ENCODE data around the gene CHGA. TPM values are rescaled to one million over a fixed set of nuclear protein-coding genes. Genes with fewer than 3 reads are reported as not detected.

CHGA gene
- polyA plus RNA-seq, 3 donors, result not detected

GRCh38 chr14:92888896-92889295 is 34.1 kb upstream of the CHGA start:
- H3K27ac ChIP-seq (ENCODE audit: low read depth in 1 of 2, low read length in 2 of 2), result no peak overlapping the region
- H3K27me3 ChIP-seq (ENCODE audit: control insufficient read depth in 2 of 2, insufficient read depth in 2 of 2, low read length in 2 of 2), result no peaks in the 10 kb centered on the region
- Mint-ChIP-seq H3K27me3 (ENCODE audit: low read depth in 3 of 3) (peaks cover 6 to 22% (median 8%) of the 10 kb centered on the region in 3 donors), H3K4me3 (no peak overlapping the region), H3K27ac (no peak overlapping the region), H3K9me3 (peaks cover 6 to 20% (median 14%) of the 10 kb centered on the region in 7 donors), H3K4me1 (no peaks in the 10 kb centered on the region), H3K36me3 (no peaks in the 10 kb centered on the region)
- H3K36me3 ChIP-seq (replicated peaks in 1 of 2; ENCODE audit: control insufficient read depth in 1 of 2, insufficient read depth in 2 of 2, low read length in 2 of 2), result no peaks in the 10 kb centered on the region
- intact Hi-C loops (cut with micrococcal nuclease), result no loop called here
- H4K20me1 ChIP-seq (ENCODE audit: insufficient read depth, low read length), result no peaks in the 10 kb centered on the region
- peaks cover 7 to 11% of the 10 kb centered on the region in 2 donors for H3K9me3 ChIP-seq (replicated peaks in 1 of 2; ENCODE audit: control insufficient read depth in 1 of 2, insufficient read depth in 1 of 2, low read length in 2 of 2)
- no peak overlapping the region for H2AFZ ChIP-seq (ENCODE audit: insufficient read depth, low read depth, low read length, poor library complexity, severe bottlenecking)
- TF ChIP-seq CTCF (IDR thresholded peaks at IDR 0.05), result no peak
- no peaks in the 10 kb centered on the region for H3K4me1 ChIP-seq (ENCODE audit: control insufficient read depth in 1 of 2, insufficient read depth in 2 of 2, low read length in 2 of 2)
- no peak overlapping the region for H3K4me3 ChIP-seq (replicated peaks in 1 of 3; ENCODE audit: low read depth in 2 of 3, low read length in 3 of 3)
- DNase-seq, result no peak
- no peaks in the 10 kb centered on the region for H3K79me2 ChIP-seq (ENCODE audit: insufficient read depth, low read length)
- no peak overlapping the region for H3K9ac ChIP-seq (ENCODE audit: insufficient read depth, low read length, poor library complexity, severe bottlenecking)
- no peak overlapping the region for H3K4me2 ChIP-seq (replicated peaks; ENCODE audit: extremely low read depth, low read length, poor library complexity, severe bottlenecking)

DNA sequence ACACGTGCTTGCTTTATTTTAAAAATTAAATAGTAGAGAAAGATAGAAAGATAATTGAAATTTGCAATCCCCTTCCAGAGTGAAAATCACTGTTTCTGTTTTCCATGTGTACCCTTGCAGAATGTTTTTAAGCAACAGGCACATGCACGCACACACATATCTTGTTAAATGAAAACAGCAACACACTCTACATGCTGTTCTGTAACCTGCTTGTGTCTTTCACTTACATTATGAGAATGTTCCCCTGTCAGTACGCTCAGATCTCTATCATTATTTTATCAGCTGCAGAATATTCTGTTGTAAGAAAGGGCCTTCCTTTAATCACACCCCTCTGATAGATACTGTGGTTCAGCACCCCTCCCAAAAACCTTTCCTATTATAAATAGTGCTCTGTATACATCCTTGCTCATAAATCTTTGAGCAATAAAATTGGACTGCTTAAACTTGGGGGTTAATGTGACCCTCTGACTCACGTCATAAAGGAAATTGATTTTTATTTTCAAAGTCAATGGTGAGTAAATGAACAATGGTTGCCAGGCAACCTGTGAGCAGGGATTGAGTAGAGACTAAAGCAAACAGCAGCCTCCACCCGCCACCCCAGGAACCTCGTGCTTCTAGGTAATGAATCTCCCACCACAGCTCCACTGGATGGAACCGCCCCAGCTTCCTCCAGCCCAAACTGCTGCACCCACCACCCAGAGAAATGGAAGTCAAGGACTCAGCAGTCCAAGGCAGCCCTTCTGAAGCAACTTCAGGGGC is 31.9 kb upstream of the CHGA start:
- DNase-seq, result no peak
- TF ChIP-seq CTCF (IDR thresholded peaks at IDR 0.05), result no peak
- H3K4me2 ChIP-seq (replicated peaks; ENCODE audit: extremely low read depth, low read length, poor library complexity, severe bottlenecking), result no peak overlapping the region
- H3K4me1 ChIP-seq (ENCODE audit: control insufficient read depth in 1 of 2, insufficient read depth in 2 of 2, low read length in 2 of 2), result no peaks in the 10 kb centered on the region
- H3K79me2 ChIP-seq (ENCODE audit: insufficient read depth, low read length), result no peaks in the 10 kb centered on the region
- no peak overlapping the region for H2AFZ ChIP-seq (ENCODE audit: insufficient read depth, low read depth, low read length, poor library complexity, severe bottlenecking)
- H3K4me3 Mint-ChIP-seq, result no peak overlapping the region
- no peaks in the 10 kb centered on the region for H4K20me1 ChIP-seq (ENCODE audit: insufficient read depth, low read length)
- intact Hi-C loops (cut with micrococcal nuclease), result no loop called here
- H3K4me1 Mint-ChIP-seq, result no peaks in the 10 kb centered on the region
- H3K27me3 ChIP-seq (ENCODE audit: control insufficient read depth in 2 of 2, insufficient read depth in 2 of 2, low read length in 2 of 2), result no peaks in the 10 kb centered on the region
- no peak overlapping the region for H3K27ac Mint-ChIP-seq
- H3K4me3 ChIP-seq (replicated peaks in 1 of 3; ENCODE audit: low read depth in 2 of 3, low read length in 3 of 3), result no peak overlapping the region
- no peak overlapping the region for H3K27ac ChIP-seq (ENCODE audit: low read depth in 1 of 2, low read length in 2 of 2)
- H3K9me3 ChIP-seq (replicated peaks in 1 of 2; ENCODE audit: control insufficient read depth in 1 of 2, insufficient read depth in 1 of 2, low read length in 2 of 2), result peaks cover 12 to 13% of the 10 kb centered on the region in 2 donors
- 74% methylated on average over 3 of the region's 7 CpGs for WGBS (ENCODE audit: insufficient coverage)
- peaks cover 8 to 21% (median 14%) of the 10 kb centered on the region in 7 donors for H3K9me3 Mint-ChIP-seq
- peaks cover 6 to 18% (median 8%) of the 10 kb centered on the region in 3 donors for H3K27me3 Mint-ChIP-seq (ENCODE audit: low read depth in 3 of 3)
- H3K36me3 Mint-ChIP-seq, result no peaks in the 10 kb centered on the region
- H3K9ac ChIP-seq (ENCODE audit: insufficient read depth, low read length, poor library complexity, severe bottlenecking), result no peak overlapping the region
- no peaks in the 10 kb centered on the region for H3K36me3 ChIP-seq (replicated peaks in 1 of 2; ENCODE audit: control insufficient read depth in 1 of 2, insufficient read depth in 2 of 2, low read length in 2 of 2)
